Epithelial cell of esophagus (primary cell): ENCODE measurements around the gene SLC25A48.

ENCODE experiments used
- DNase-seq: peaks from one replicate; pipeline ENCODE4 v3.0.0; 2010; ENCODE audit warnings: low read depth
- H3K4me3 ChIP-seq: 2 replicates; pipeline ENCODE4 v1.5.1; 2011; ENCODE audit warnings: mild to moderate bottlenecking, low read length, control low read depth
- TF ChIP-seq, protein P1 (sequence below): IDR thresholded peaks from 2 replicates; pipeline ENCODE4 v1.5.1; 2011; ENCODE audit warnings: low read depth, mild to moderate bottlenecking, low read length, control low read depth, inconsistent platforms; ENCODE audit not compliant: insufficient read depth; ENCODE audit errors: missing control alignments

SLC25A48 gene

DNA sequence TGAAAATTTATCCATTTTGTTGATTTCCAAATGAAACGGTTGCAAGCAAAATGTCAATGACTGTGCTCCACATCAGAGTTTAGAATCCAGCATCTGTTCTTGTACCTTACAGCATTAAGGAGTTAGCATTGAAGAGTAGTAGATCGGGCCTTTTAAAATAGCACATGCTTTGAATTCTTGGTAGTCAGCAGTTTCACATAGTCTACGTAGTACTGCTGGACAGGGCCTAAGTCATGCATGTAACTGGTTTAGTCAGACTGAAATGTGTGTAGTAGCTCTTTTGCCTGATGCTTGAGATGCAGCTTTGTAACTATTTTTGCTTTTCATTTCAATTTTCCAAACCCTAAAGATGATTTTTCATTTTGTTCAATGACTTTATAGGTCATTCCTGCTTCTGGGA, 100.5 kb downstream of the SLC25A48 start:
- H3K4me3 ChIP-seq, result no peak overlapping the region
- DNase-seq, result peak; percentile 19
- TF ChIP-seq, protein P1, sequence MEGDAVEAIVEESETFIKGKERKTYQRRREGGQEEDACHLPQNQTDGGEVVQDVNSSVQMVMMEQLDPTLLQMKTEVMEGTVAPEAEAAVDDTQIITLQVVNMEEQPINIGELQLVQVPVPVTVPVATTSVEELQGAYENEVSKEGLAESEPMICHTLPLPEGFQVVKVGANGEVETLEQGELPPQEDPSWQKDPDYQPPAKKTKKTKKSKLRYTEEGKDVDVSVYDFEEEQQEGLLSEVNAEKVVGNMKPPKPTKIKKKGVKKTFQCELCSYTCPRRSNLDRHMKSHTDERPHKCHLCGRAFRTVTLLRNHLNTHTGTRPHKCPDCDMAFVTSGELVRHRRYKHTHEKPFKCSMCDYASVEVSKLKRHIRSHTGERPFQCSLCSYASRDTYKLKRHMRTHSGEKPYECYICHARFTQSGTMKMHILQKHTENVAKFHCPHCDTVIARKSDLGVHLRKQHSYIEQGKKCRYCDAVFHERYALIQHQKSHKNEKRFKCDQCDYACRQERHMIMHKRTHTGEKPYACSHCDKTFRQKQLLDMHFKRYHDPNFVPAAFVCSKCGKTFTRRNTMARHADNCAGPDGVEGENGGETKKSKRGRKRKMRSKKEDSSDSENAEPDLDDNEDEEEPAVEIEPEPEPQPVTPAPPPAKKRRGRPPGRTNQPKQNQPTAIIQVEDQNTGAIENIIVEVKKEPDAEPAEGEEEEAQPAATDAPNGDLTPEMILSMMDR, result no peak

DNA sequence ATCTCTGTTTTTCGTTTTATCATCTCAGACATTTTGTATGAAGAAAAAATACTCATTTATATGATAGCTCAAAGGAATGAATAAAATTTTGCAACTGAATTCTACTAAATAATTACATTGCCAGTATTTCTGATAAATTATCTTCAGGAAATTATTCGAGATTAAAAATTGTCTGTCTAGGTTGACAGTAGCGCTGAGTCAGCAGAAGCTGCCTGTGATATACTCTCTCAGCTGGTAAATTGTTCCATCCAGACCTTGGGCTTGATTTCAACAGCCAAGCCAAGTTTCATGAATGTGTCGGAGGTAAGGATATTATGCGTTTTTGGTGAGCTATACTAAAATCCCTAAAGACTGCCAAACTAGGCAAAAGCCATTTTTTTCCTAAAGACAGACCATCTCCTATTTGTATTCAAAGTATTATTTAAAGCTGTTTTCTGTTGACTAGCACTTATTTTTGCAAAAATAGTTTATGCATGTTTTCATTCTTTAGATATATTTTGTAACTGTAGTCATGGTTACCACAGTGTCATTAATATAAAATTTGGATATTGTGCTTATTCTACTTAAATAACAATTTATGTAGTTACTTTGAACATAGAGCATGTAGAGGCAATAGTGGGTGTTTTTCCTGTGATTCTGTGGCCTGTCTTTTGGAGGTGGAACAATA, 102.9 kb downstream of the SLC25A48 start:
- TF ChIP-seq, protein P1, result no peak
- no peak overlapping the region for H3K4me3 ChIP-seq
- DNase-seq, result no peak
